HG03039 (cell line): Measurements from ENCODE around the gene DUSP8.

Source experiments
- ATAC-seq: cut with Tn5 transposase; IDR thresholded peaks from one replicate; pipeline ENCODE4 v1.9.1; 2021; ENCODE audit warnings: mild to moderate bottlenecking, moderate library complexity; ENCODE audit not compliant: unreplicated experiment

Gene DUSP8

DNA sequence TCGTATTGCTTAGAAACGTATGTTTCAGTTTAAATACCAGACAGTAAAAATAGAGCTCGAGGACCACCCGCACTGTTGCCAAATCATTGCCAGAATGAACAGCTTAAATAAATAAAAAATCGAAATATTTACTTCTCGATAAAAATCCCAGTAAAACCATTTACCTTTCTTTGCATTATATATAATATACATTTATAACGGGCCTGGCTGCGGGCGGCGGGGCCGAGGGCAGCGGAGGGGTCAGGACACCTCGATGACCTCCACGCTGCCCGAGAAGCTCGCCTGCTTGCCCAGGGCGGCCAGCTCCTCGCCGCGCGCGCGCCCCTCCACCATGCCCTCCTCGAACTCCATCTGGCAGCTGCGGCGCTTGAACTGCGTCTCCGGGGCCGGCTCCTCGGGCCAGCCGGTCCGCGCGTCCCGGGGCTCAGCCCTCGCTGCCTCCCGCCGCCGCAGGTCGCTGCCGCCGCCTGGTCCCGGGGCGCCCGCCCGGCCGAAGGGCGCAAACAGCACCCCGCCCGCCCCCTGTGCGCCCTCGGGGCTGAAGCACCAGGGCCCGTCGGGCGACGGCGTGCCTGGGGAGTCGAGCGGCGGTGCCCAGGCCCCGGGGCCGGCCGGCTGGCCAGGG is 15.7 kb downstream of the DUSP8 start:
- no peak for ATAC-seq

DNA sequence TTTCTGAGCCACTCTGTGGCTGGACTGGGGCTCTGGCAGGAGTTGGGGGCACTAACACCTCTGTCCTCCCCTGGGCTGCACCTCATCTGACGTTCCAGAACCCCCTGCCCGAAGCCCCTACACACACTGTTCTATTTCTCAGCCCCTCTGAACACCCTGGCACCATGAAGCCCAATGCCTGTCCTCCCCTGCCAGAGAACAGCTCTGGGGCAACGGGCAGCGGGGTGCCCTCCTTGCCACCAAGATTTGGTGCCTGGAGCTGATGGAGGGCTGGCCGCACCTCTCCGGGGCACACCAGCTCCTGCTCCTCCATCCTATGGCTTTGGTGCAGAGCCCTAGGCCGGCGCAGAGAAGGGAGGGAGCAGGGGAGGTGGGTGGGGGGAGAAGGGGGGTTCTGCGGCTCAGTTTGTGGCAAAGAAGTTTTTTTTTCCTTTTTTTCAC is 16.3 kb downstream of the DUSP8 start:
- no peak for ATAC-seq

DNA sequence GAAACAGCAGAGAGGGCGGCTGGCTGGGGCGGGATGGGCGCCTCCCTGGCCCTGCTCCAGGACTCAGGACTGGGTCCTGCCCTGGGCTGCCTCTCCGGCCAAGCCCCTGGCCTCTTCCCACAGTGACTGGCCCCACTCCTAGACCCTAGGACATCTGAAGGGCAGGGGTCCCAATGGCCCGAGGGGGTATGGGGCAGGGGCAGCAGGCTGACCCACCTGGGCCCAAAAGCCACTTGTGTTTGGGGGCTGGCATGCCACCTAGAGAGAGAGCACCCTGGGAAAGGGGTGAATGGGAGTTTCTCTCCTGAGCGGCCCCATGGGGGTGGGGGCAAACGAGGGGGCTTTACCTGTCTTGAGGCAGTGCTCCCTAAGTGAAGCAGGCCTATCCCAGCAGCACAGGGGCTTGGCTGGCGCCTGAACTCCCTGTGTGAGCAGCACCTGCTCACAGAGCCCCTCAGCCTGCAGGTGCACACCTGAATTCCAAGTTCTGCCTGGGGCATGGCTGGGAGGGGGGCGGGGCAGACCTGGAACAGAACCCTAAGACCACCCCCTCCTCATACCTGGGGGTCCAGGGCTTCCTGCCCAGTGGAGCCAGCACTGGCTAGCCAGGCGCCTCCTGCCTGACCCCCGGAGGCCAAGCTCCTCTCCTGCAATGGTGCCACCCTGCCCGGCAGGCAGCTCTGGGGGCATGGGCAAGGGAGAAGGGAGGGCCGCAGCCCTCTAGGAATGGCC is 16.9 kb downstream of the DUSP8 start:
- ATAC-seq, result no peak

DNA sequence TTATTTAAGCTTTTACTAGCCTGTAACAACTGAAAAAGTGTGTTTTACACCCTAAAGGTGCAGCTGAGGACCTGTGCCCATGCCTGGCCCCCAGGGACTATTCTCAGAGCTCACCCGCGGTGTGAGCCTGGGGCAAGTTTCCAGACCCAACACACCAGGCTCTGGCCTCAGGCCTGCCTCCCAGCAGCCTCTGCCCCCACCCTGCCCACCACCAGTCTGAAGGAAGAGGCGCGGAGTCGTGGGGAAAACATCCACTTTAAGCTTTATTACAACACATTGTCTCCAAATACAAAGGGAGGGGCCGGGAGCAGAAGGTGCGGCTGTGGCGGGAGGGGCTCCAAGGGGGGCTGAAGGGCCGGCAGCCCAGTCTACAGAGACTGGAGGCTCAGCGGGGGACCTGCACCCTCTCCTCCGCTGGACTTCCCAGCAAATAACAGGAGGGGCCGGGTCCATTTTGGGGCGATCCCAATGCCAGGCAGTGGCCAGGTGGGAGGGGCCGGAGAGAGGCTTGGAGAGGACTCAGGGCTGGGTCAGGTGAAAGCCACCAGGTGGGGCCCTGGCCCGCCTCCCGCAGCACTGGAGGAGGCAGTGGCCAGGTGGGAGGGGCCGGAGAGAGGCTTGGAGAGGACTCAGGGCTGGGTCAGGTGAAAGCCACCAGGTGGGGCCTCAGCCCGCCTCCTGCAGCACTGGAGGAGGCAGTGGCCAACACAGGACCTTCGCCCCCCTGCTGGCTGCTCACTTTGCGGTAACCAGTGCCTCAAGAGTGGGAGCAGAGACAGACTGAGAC is 18.1 kb downstream of the DUSP8 start:
- ATAC-seq, result no peak

- no peak for ATAC-seq
Observed at GRCh38 chr11:1549338-1550330, 22.4 kb downstream of the DUSP8 start.

GRCh38 chr11:1548221-1549070 is 23.6 kb downstream of the DUSP8 start:
- no peak for ATAC-seq

- ATAC-seq, result no peak
Observed at GRCh38 chr11:1547467-1548098, 24.5 kb downstream of the DUSP8 start.

GRCh38 chr11:1546536-1547466 is 25.3 kb downstream of the DUSP8 start:
- no peak for ATAC-seq

DNA sequence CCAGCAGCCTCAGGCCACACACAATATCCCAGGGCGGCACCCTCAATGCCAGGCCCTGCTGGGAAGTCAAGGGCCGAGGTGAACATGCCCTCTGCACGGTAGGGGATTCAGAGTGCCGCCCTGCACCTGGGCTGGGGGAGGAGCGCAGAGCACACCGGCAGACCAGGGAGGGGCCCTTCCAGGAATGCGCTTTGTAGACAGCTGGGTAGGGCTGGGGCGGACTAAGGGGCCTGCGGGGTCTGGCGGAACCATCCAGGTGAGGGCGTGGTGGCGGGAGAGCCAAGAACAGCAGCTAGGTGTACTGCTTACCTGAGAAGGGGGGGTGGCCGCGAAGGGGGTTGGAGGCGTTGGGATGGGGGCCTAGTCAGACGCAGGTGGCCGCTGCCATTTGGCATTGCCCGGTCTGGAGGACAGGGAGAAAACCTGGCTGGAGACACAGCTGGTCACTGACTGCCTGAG is 26.0 kb downstream of the DUSP8 start:
- ATAC-seq, result no peak

DNA sequence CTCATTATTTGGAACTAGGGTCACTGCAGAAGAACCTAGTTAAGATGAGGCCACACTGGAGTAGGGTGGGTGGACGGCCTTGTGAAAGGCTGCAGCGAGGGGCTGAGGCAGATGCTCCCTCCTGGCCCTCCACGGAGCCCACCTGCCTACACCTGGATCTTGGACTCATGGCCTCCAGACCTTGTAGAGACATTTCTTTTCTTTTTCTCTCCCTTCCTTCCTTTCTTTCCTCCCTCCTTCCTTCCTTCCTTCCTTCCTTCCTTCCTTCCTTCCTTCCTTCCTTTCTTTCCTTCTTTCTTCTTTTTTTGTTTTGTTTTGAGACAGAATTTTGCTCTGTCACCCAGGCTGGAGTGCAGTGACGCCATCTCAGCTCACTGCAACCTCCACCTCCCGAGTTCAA is 26.6 kb downstream of the DUSP8 start:
- ATAC-seq, result no peak

DNA sequence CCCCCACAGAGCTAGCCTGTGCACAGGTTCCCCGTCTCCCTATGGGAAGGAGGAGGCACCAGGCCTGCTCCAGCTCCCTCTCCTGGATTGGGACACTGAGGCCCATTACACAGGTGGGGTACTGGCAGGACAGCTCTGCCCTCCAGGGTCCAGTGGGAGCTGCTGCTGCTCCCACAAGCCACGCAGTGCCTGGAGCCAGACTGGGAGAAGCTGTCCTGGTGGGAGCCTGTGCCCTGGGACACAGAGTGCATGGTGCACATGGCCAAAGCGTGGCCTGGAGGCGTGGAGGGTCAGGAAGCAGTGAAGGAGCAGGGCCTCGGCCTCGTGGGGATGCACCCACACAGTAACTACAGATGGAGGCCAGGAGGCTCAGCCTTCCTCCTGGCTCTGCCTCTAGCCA is 27.5 kb downstream of the DUSP8 start:
- no peak for ATAC-seq

DNA sequence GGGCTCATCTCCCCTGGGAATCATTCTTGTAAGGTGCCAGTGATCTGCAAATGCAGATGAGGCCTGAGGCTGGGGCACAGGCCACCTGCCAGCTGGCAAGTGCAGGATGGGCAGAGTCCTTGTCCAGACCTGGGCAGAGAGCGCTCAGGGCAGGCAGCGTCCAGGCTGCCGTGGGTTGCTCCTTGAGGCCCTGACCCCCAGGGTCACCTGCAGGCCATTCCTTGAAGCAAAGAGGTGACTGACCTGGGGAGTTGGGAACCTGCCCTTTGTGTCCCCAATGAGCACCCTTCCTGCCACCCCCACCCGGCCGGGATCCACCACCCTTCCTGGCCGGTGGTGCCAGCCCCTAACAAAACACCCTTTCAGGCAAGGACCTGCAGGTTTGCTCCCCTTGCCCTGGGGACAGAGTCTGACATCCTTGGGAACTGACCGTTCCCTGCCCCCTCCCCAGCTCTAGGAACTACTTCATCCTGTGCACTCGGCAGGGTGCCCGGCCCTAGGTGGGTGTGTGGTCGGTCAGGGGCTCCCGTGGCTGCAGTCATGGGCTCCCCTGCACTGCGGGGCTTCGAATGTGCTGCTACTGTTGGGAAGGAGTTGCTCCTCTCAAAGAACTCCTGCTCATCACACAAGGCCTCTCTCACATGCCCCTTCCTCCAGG is 28.3 kb downstream of the DUSP8 start:
- no peak for ATAC-seq

DNA sequence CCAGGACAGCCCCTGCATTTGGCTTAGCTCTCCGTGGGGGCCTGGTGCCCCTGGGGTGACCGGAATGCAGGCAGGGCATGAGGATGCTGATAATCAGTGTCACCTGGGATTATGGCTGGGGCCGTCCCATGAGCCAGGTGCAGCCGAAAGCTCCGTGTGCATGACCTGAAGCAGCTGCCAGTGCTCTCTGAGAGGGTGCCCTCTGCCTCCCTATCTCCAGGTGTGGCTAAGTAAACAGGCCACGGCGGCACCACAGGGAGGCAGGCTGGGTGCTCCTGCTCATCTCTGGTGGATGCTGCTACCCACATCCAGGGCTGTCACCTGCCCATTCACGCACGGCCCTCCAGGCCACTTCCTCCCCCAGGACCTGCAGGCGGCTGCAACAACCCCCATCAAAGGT is 29.8 kb downstream of the DUSP8 start:
- no peak for ATAC-seq

- ATAC-seq, result no peak
Observed at GRCh38 chr11:1541474-1542204, 30.4 kb downstream of the DUSP8 start.

DNA sequence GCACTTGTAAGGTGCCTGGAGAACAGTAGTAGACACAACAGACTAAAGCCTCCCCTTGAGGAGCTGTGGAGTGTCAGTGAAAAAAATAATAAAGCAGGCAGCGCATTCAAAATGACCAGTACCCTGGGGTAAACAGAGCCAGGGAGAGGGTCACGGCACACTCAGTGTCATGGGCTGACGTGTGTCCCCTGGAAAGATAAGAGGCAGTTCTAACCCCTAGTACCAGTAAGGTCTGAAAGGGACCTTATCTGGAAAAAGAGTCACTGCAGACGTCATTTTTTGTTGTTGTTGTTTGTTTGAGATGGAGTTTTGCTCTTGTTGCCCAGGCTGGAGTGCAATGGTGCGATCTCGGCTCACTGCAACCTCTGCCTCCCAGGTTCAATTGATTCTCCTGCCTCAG is 32.0 kb downstream of the DUSP8 start:
- ATAC-seq, result no peak

DNA sequence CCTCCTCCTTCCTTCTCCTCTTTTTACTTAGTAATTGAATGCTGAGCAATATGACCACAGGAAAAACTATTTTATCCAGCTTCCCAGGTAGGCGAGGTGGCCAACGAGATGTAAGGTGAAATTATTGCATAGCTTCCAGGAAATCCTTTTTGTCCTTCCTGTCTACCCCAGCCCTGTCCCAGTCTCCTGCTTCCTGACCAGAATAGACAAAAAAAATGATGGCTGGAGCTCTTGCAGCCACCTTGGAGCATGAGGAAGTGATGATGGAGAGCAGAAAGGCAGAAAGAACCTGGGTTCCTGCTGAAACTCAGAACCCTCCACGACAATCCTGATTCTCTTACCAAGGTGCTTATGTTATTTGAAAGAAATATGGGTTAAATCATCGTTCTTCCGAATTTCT is 33.9 kb downstream of the DUSP8 start:
- ATAC-seq, result no peak
